GM18517 (cell line): ENCODE results near the gene MERTK.
"Not testable (repeated sequence)": the region's sequence is repeated elsewhere in the genome, so short reads cannot be mapped to it uniquely, and the experiment has no call there.

Source experiments
- ATAC-seq: cut with Tn5 transposase; IDR thresholded peaks from one replicate; pipeline ENCODE4 v1.9.1; 2021; ENCODE audit warnings: mild to moderate bottlenecking, moderate library complexity; ENCODE audit not compliant: unreplicated experiment

Gene MERTK

GRCh38 chr2:112065966-112066365, 167.6 kb downstream of the MERTK start:
- ATAC-seq, result no peak

DNA sequence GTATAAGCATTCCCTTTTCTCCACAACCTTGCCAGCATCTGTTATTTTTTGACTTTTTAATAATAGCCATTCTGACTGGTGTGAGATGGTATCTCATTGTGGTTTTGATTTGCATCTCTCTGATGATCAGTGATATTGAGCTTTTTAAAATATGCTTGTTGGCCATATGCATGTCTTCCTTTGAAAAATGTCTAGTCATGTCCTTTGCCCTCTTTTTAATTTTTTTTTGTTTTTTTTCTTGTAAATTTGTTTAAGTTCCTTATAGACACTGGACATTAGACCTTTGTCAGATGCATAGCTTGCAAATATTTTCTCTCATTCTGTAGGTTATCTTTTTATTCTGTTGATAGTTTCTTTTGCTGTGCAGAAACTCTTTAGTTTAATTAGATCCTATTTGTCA, 171.4 kb downstream of the MERTK start:
- not testable (repeated sequence) for ATAC-seq

- no peak for ATAC-seq
Observed at GRCh38 chr2:112073875-112074274, 175.5 kb downstream of the MERTK start.

DNA sequence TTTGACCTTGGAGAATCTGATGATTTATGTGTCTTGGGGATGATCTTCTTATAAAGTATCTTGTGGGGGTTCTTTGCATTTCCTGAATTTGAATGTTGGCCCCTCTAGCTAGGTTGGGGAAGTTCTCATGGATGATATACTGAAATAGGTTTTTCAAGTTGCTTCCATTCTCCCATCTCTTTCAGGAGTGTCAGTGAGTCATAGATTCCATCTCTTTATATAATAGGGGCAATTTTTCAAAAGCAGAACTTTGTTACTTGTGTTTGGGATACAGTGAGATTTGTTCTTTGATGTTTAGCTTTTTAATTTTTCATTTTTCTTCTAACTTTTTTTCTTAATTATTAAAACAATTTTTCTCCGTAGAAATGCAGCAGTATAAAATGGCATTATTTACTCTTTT, 176.1 kb downstream of the MERTK start:
- no peak for ATAC-seq

DNA sequence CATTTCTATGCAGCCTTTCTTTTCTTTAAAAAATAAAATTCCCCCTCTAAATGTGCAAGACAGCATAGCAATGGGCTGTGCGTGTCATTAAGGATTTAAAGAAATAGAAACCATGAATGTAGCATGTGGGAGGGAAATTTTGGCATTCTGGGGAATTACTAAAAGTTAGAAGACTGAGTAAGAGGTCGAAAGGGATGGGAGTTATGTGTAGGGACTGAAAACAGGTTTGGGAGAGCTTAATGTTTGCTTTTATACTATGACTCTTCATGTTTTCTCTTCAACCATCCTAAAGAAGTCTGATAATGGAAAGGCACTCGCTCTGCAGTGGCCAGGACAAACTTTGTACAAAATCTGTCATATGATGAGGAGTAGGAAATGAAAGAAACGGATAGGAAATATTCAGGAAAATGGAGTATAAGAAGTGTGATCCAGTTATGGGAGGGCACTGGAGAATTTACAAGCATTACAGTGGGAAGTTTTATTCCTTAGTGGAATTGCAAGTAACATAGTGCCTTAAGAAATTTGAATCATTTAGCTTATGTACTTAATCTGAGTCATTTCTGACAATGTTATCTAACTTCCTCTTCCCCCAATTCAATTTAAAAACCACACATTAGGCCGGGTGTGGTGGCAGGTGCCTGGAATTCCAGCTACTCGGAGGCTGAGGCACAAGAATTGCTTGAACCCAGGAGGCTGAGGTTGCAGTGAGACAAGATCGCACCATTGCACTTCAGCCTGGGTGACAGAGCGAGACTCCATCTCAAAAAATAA, 177.3 kb downstream of the MERTK start:
- no peak for ATAC-seq

DNA sequence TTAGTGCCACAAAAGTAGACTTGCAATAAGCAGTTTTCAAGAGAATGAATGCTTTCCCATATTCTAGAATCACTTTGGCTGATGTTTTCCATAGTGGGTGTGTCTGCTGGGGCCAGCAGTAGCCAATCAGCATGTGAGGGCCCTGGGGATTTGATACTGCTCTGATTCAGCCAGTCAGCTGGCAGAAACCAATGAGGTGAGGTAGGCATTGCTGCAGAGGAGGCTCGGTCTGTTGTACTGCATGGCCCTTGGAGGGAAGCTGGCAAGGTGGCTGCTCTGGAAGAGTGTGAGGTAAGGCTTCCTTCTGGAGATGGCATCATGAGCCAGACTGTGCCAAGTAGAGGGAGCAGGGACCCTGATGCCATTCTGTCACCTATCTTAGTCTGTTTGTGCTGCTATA, 179.4 kb downstream of the MERTK start:
- no peak for ATAC-seq
